ENCODE results near the gene C11orf54.

Gene C11orf54

DNA sequence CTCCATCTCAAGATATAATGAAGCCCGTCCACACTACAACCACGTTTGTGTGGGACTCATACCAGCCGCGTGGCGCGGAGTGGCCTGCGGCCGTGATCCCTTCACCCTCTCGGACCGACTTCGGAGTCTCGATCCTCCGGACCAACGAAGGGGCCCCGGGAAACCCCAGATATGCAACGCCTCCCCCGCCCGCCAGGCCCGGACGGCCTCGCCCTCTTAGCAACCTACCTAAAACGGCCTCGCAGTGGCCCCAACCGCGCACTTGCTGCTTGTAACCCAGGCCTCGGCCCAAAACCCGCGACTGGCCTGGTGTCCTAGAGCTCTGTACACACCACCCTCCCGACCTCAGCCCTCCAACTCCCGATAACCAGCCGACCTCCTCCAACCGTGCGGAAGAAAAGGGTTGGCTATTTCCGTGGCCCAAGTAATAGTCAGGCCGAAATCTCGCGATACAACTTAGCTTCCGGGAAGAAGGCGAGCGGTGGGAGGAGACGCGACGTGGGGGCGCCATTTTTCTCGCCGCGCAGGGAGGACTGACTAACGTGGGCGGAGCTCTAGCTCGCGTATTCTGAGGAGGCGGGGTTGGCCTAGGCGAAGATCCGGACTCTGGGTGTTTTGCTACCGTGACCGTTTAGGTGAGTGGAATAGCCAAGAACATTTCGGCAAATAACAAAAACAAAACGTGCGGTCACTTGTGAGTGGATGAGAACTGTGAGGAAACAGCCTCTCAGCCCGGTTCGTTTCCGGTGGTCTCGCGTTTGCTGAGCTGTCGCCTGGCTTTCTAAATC, at the start of gene C11orf54, which contains the start of gene TAF1D:
C11orf54 (plus strand) TSS at position 579 of the 788 bp plus-strand sequence. CDS start 5,722 bp downstream, outside the sequence.
TAF1D (minus strand) TSS at position 402 of the 788 bp plus-strand sequence. CDS start 2,191 bp downstream, outside the sequence.
- peak; percentile 94 for DNase-seq (ENCODE audit: low spot score)

DNA sequence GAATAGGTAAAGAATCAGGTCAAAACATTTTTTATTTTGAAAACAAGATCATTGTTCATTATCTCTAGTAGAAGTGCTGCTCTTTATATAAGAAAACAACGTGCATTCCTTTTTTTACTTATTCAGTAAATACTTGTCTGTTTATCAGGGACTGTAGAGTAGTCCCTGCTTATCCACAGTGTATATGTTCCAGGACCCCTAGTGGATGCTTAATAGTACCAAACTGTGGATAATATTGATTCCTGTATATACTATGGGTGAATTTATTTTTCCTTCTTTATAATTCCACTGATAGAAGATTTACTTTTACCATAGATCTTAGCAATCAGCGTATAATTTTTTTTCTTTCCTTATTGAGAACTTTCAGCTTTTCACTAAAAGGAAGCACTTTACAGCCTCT, 47.4 kb upstream of the C11orf54 start:
- no peak for DNase-seq (ENCODE audit: low spot score)

DNA sequence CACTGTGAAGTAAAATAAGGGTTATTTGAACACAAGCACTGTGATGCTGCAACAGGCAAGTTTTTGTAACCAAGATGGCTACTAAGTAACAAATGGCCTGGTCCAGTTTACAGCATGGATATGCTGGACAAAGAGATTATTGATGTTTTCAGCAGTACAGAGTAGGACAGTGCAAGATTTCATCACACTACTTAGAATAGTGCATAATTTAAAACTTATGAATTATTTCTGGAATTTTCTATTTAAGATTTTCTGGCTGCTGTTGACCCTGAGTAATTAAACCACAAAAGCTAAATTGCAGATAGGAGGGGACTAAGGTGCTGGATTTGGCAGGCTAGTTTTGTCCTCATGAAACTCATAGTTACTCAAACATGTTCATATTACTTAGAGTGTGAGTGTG, 46.9 kb upstream of the C11orf54 start:
- DNase-seq (ENCODE audit: low spot score), result no peak

DNA sequence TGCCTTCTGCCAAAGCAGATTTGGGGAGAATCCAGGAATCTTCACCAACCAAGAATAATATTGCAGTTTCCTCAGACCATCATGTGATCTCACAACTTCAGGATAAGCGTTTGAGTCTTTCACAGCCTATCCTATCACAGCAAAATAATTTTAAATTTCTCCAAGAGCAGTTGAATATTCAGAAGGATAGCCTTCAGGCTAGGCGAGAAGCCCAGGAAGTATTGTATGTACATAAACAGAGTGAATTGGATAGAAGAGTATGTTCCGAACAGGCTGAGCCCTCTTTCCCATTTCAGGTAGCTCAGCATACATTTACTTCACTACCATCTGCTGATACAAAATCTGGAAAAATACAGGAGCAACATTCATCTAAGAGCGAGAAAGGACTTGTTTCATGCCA, 43.9 kb upstream of the C11orf54 start:
- no peak for DNase-seq (ENCODE audit: low spot score)

DNA sequence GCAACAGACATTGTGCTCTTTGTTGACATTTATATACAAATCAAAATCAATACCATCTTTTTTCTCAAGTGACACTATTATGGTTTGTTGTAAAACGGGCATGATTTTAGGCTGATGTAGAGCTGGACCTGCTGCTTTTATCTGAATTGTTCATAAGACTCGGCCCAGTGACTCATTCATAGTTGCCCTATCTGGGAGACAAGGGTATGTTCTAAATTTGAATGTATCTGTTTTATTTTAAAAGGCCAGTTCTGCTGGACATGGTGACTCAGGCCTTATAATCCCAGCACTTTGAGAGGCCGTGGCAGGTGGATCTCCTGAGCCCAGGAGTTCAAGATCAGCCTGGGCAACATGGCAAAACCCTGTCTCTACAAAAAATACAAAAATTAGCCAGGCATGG, 40.6 kb upstream of the C11orf54 start:
- no peak for DNase-seq (ENCODE audit: low spot score)

DNA sequence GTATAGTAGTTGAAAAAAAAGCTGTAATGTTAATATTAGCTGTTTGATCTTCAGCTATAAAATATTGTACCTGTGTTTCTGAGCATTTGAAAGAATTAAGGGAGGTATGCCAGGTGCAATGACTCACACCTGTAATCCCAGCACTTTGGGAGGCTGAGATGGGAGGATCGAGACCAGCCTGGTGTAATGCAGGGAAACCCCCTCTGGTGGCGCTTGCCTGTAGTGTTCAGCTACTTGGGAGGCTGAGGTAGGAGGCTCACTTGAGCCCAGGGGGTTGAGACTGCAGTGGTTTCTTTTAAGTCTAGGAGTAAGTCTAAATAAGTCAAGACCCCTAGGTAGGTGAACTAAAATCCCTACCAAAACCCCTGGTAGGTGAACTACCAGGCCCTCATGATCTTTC, 37.2 kb upstream of the C11orf54 start:
- no peak for DNase-seq (ENCODE audit: low spot score)

DNA sequence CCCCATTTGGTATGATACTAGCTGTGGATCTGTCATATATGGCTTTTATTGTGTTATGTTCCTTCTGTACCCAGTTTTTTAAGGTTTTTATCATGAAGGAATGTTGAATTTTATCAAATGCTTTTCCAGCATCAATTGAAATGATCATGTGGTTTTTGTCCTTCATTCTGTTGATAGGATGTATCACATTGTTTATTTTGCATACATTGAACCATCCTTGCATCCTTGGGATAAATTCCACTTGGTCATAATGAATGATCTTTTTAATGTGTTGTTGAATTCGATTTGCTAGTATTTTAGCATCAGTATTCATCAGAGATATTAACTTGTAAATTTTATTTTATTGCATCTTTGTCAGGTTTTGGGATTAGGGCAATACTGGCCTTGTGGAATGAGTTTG, 31.2 kb upstream of the C11orf54 start:
- no peak for DNase-seq (ENCODE audit: low spot score)

DNA sequence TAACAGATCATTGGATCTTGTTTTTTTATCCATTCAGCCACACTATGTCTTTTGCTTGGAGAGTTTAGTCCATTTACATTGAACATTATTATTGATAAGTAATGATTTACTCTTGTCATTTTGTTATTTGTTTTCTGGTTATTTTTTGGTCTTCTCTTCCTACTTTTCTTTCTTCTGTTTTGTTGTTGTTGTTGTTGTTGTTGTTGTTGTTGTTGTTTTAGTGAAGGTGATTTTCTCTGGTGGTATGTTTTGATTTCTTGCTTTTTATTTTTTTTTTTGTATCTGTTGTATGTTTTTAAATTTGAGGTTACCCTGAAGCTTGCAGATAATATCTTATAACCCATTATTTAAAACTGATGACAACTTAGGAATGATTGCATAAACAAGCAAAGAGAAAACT, 28.8 kb upstream of the C11orf54 start:
- no peak for DNase-seq (ENCODE audit: low spot score)

DNA sequence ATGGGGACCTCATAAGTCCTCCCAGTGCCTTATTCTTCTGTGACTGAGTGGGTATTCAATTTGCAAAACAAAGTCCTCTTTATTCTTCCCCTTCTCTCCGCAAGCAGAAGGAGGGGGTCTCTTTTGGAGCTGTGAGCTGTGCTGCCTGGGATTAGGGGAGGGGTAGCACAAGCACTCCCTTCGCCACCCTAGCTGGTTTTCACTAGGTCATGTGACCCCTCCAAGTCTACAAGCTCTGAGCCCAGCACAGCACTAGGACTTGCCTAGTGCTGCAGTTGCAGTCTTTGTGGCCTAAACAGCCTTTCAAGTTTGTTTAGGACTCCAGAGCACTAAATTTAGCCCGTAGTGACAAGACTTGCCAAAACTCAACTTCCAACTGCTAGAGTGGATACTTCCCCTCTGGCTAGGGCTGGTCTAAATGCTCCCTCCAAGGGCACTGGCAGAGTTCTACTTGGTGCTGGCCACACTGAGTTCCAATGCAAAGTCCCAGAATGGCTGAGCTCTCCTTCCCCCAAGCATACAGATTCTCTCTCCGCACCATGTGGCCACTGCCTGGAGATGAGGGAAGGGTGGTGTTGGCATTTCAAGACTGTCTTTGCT, 25.6 kb upstream of the C11orf54 start:
- DNase-seq (ENCODE audit: low spot score), result no peak

DNA sequence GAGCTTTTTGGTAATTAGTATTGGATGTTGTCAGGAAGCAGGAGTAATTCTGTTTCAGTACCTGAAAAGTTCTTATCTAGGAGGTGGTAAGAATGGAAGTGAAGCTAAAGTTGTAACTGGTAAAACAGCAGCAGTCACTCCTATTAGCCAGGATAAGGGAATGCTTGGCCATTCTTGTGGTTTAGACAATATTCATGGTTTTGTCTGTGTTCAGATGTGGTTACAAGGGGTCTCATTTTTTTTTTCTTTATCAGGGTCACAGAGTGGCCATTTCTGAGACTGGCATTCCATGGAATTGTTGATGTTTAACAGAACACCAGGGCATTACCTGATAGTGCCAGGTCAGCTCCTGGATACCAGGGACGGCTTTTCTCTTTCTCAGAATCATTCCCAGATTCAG, 24.0 kb upstream of the C11orf54 start:
- DNase-seq (ENCODE audit: low spot score), result no peak

DNA sequence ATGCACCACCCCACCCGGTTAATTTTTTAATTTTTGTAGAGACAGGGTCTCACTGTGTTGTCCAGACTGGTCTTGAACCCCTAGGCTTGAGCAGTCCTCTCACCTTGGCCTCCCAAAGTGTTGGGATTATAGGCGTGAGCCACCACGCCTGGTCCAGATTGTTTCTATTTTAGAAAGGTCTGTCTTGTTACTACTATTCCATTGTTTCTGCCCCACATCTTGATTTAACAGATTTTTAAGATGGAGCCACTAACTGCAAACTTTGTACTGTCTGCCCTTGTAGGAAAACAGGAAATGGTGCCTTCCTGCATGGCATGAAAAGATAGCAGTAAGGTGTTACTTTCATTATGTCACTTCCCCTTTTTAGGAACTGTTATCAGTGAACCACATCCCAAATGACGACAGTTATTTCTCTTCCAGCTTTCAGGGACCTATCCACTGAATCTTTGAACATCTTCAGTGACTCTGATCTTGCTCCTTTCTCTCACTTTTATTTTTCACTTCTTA, 23.4 kb upstream of the C11orf54 start:
- DNase-seq (ENCODE audit: low spot score), result no peak

DNA sequence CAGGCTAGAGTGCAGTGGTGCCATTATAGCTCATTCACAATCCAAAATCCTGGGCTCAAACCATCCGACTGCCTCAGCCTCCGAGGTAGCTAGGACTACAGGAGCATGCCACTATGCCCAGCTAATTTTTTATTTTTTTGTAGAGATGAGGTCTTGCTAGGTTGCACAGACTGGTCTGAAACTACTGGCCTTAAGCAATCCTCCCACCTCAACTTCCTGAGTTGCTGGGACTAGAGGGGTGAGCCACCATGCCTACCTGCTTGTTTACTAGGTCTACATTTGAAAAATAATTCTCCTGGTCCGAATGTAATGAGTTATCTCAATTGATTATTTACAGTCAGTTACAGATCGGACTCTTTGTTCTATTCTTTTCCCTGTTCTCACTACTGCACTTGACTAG, 22.2 kb upstream of the C11orf54 start:
- no peak for DNase-seq (ENCODE audit: low spot score)

DNA sequence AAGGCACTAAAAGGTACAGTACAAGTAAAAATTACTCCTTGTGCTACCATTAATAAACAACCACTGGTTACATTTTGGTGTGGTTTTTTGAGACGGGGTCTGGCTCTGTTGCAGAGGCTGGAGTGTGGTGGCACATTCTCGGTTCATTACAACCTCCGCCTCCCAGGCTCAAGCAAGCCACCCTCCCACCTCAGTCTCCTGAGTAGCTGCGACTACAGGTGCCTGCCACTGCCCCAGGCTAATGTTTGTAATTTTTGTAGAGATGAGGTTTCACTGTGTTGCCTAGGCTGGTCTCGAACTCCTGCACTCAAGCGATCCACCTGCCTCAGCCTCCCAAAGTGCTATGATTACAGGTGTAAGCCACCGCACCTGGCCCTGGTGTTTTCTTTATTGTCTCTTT, 20.9 kb upstream of the C11orf54 start:
- no peak for DNase-seq (ENCODE audit: low spot score)

DNA sequence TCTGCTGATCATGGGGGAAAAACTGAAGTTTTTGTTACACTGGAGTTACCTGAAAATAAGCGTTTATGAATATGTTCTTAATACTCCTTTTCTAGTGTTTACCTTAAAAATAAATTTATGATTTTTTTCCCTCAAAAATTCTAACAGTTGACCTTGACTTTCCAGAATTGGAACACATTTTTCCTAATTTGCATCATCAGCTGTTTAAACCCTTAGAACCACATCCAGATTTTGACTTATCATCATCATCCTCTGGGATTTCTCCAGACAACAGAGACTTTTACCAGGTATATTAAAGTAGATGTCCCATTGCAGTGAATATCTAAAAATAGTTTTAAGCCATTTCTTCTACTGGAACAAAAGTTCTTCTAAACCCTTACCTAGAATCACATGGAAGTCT, 17.4 kb upstream of the C11orf54 start:
- DNase-seq (ENCODE audit: low spot score), result no peak

DNA sequence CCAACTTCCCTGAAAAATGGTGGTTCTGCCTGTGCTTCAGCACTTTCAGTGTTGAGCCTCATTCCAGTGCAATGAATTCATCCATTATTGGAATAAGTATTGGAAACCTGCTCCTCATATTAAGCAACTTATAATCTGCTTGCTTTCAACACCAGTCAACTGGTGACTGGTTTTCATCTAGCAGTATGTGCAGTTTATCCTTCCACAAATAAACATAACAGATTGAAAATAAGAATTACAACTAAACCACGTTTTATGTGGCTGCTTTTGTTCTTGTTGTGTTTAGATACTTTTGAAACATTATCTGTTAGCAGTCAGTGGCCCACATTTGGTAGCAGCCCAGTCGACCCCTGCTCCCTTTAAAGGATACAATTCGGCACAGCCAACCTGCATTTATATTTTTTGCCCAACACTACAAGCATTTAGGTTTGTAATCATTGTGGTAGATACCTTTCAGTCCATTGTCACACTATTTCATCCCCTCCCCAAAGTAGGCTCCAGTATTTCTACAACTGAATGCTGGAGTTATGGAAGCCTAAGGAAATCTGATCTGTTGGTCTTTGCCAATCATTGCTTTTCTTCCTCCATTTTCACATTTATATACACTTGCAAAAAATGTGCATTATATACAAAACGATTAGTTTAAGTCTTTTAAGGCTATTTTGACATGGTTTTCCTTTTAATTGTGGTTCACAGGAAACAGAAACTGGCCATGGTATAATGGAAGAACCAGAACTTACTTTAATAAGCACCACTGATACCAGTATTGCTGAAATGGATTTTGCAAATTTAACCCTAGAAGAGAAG, 13.3 kb upstream of the C11orf54 start:
- DNase-seq (ENCODE audit: low spot score), result no peak

DNA sequence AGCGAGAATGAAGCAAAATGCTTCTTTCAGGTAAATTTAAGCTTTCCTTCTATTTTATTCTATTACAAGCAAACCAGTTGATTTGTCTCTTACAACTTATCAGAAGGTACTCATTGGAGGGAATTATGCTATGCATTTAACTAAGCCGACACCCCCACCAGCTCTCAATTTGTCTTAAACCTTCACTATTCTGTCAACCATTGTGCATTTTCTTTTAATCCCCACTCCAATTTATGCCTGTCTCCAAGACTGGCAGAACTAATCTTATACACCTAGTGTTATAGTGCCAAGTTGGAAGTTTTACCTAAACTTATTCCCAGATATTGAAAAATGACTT, 12.7 kb upstream of the C11orf54 start:
- DNase-seq (ENCODE audit: low spot score), result no peak

DNA sequence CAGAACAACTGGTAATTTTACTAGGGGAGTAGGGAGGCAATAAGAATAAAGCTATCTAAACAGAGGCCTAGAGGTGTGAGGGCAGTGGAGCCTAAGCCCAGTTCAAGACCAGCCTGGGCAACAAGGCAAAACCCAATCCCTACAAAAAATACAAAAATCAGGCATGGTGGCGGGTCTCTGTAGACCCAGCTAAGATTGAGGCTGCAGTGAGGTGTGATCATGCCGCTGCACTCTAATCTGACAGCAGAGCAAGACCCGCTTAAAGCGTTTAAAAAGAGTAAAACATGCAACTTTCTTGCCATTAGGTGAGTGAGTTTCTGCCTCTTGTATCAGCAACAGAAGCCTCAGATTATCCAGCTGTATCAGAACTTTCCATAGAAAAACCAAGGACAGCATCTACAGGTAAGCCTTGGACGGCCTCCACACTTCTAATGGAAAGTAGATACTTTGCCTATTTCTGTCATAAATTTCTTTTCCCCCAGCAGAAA, 12.3 kb upstream of the C11orf54 start:
- no peak for DNase-seq (ENCODE audit: low spot score)

DNA sequence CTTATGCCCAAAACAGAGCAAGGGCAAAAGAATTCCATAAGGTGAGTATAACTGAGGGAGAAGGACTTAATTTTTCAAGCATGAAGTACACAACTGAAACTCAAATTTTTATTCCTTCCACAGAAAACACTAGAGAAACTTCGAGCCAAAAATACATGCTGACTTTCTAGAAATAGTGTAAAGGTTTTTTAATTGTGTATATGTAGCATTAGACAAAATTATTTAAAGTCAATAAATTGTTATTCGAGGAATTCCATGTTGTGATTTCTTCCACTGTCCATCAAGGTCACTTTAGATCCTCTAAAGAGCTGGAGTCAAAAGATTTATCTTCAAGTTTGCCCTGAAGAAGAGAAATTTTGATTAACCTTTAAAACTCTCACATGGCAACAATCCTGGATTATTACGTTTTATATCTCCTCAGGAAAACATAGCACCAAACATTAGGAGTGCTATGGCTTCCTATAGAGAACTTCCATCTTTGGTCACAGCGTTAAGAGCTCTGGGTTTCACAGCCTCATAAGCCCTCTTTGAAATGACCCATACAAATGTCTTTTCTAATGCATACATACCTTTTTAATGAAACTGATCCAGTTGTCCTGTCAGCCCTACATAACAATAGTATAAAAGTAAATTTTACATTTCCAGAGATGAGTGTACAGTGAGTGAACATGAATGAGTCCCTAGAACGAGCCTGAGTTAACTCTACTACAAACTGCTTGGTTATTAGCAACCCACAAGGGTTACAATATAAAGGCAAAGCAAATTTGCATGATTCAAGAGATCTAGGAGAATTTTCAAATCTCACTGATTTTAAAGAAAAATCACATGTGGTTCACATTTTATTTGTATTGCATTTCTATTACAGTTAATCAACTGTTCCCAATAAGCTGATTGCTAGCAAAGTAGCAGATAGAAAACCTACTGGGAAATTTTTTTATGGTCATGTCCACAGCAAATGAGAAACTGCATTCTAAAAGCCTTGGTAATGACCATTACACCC, 11.1 kb upstream of the C11orf54 start:
- no peak for DNase-seq (ENCODE audit: low spot score)

DNA sequence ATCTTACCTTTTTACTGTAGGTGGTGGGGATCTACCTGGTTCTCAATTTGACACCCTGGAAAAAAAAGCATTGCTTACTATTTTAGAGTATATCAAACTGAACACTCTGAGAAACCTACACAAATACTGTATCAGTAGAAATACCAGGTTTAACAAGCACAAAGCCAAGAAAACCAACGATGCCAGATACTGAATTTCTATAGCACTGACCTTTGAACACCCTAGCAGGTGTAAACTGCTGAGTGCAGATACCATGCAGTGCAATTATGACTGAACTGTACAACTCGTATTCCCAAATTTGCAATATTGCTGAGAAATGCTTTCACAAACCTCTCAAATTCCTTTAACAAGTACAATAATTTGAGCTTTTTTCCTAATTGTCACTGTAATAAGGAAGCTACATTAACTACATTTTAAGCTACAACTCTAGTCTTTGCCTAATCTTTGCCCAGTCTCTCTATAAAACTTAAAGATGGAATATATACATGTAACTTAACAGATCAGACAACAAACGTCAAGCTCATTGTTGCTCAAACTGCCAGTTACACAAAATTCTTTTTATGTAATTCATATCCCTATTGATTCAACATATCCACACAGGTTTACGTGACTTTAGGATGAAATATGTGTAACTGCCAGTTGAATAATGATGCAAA, 9.1 kb upstream of the C11orf54 start:
- DNase-seq (ENCODE audit: low spot score), result no peak

DNA sequence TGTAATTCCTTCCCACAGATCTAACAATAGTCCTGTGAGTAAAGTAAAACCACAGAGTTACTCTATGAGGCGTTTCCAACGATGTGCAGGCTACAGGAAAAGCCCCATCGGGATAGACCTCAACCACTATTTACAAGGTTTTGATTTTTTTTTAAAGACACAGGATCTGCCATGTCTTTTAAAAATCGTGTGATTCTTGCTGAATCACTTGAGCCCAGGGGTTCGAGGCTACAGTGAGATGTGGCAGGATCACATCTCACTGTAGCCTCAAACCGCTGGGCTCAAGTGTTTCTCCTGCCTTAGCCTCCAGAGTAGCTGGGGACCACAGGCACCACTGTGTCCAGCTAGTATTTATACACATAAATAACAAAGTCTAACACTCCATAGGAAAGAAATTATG, 8.0 kb upstream of the C11orf54 start:
- no peak for DNase-seq (ENCODE audit: low spot score)
